ENCODE data around the gene CDHR2.

DNA sequence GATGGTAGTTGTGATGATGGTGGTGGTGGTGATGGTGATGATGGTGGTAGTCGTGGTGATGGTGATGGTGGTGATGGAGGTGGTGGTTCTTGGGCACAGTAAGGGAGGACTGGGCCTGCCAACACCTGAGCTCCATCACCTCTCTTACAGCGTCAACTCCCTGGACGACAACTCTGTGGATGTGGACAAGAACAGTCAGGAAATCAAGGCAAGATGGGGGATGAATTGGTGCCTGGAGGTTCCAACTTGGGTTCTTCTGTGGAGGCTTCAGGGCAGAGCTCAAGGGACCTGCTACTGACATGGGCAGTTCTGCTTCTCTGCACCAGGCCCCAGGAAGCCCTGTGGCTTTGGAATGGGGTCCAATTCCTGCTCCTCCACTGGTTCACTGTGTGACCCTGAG lies 43.4 kb downstream of the CDHR2 start:
- TF ChIP-seq, protein P1, sequence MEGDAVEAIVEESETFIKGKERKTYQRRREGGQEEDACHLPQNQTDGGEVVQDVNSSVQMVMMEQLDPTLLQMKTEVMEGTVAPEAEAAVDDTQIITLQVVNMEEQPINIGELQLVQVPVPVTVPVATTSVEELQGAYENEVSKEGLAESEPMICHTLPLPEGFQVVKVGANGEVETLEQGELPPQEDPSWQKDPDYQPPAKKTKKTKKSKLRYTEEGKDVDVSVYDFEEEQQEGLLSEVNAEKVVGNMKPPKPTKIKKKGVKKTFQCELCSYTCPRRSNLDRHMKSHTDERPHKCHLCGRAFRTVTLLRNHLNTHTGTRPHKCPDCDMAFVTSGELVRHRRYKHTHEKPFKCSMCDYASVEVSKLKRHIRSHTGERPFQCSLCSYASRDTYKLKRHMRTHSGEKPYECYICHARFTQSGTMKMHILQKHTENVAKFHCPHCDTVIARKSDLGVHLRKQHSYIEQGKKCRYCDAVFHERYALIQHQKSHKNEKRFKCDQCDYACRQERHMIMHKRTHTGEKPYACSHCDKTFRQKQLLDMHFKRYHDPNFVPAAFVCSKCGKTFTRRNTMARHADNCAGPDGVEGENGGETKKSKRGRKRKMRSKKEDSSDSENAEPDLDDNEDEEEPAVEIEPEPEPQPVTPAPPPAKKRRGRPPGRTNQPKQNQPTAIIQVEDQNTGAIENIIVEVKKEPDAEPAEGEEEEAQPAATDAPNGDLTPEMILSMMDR (IDR thresholded peaks at IDR 0.05) = no peak
- no peak for TF ChIP-seq POLR2A (IDR thresholded peaks at IDR 0.05)

All from lower leg skin (tissue), 3 donors.